HFFc6 (cell line): ENCODE measurements around the gene PLEKHA7. TPM values are rescaled to one million over a fixed set of nuclear protein-coding genes. Genes with fewer than 3 reads are reported as not detected.

Source experiments
- DNase-seq: peaks from one replicate; pipeline ENCODE4 v3.0.0-alpha.2; 2018
- H3K27ac Mint-ChIP-seq: 2 replicates; pipeline ENCODE4 v1.8.0; 2020; ENCODE audit warnings: mild to moderate bottlenecking, mixed read lengths
- H3K27me3 Mint-ChIP-seq: 2 replicates; pipeline ENCODE4 v1.8.0; 2021; ENCODE audit warnings: mild to moderate bottlenecking, moderate library complexity, mixed read lengths; ENCODE audit not compliant: insufficient read depth
- H3K36me3 Mint-ChIP-seq: 2 replicates; pipeline ENCODE4 v1.8.0; 2021; ENCODE audit warnings: low read depth, mixed read lengths
- H3K4me1 Mint-ChIP-seq: 2 replicates; pipeline ENCODE4 v1.8.0; 2020; ENCODE audit warnings: low read depth, mixed read lengths
- H3K4me3 Mint-ChIP-seq: 2 replicates; pipeline ENCODE4 v1.8.0; 2020; ENCODE audit warnings: mild to moderate bottlenecking, moderate library complexity, mixed read lengths
- H3K9me3 Mint-ChIP-seq: 2 replicates; pipeline ENCODE4 v1.8.0; 2020; ENCODE audit warnings: mild to moderate bottlenecking, mixed read lengths
- total RNA-seq, 6 experiments: library from RNA; stranded (reverse); fragmentation: NEBNext Ultra II Directional; extraction: Animal tissue kit (Norgen Biotek cat#: 25700); gene quantifications; 2 replicates in 1 of 6; 3 replicates in 5 of 6; pipeline ENCODE4 v1.2.3, GENCODE V29; 2021
- TF ChIP-seq, protein P1 (sequence below): fragments of 200-600 bp; sonication (generic); IDR thresholded peaks from 2 replicates; pipeline ENCODE4 v1.5.0; 2021; ENCODE audit warnings: antibody characterized with exemption, mild to moderate bottlenecking

Gene PLEKHA7
- total RNA-seq, 6 experiments from 2014 or later, result 0.07 to 0.24 (median 0.08) TPM; not detected in 3

GRCh38 chr11:16985297-16985696 is 28.9 kb downstream of the PLEKHA7 start:
- no peak overlapping the region for H3K4me3 Mint-ChIP-seq
- no peaks in the 10 kb centered on the region for H3K36me3 Mint-ChIP-seq
- H3K4me1 Mint-ChIP-seq, result no peaks in the 10 kb centered on the region
- peaks cover 18% of the 10 kb centered on the region for H3K27me3 Mint-ChIP-seq
- no peak overlapping the region for H3K27ac Mint-ChIP-seq
- TF ChIP-seq, protein P1, sequence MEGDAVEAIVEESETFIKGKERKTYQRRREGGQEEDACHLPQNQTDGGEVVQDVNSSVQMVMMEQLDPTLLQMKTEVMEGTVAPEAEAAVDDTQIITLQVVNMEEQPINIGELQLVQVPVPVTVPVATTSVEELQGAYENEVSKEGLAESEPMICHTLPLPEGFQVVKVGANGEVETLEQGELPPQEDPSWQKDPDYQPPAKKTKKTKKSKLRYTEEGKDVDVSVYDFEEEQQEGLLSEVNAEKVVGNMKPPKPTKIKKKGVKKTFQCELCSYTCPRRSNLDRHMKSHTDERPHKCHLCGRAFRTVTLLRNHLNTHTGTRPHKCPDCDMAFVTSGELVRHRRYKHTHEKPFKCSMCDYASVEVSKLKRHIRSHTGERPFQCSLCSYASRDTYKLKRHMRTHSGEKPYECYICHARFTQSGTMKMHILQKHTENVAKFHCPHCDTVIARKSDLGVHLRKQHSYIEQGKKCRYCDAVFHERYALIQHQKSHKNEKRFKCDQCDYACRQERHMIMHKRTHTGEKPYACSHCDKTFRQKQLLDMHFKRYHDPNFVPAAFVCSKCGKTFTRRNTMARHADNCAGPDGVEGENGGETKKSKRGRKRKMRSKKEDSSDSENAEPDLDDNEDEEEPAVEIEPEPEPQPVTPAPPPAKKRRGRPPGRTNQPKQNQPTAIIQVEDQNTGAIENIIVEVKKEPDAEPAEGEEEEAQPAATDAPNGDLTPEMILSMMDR, result no peak
- H3K9me3 Mint-ChIP-seq, result no peaks in the 10 kb centered on the region
- no peak for DNase-seq

GRCh38 chr11:16984229-16984628 is 30.0 kb downstream of the PLEKHA7 start:
- H3K4me1 Mint-ChIP-seq, result no peaks in the 10 kb centered on the region

DNA sequence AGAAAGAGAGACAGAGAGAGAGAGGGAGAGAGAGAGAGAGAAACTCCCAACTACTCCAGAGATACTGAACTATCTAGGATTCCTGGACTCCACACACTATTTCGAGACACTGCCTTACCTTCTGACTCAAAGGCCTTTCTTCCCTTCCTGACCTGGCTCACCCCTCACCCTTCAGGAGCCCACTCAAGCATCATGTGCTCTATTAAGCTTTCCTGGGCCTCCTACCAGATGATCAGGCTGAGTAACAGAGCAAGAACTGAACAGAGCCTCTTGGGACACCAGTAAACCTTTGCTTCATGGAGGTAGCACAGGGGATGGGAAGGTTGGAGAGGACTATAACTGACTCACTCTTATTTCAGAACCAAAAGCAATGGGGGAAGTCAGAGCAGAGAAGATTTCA is 31.4 kb downstream of the PLEKHA7 start:
- no peak for DNase-seq
- no peak overlapping the region for H3K4me3 Mint-ChIP-seq
- H3K27me3 Mint-ChIP-seq, result peaks cover 15% of the 10 kb centered on the region
- no peaks in the 10 kb centered on the region for H3K36me3 Mint-ChIP-seq
- H3K27ac Mint-ChIP-seq, result no peak overlapping the region
- TF ChIP-seq, protein P1, result no peak
- no peaks in the 10 kb centered on the region for H3K9me3 Mint-ChIP-seq
- no peaks in the 10 kb centered on the region for H3K4me1 Mint-ChIP-seq

More at GRCh38 chr11:16984229-16984628, 30.0 kb downstream of the PLEKHA7 start:
- Mint-ChIP-seq H3K27me3 (peaks cover 18% of the 10 kb centered on the region), H3K27ac (no peak overlapping the region), H3K4me3 (no peak overlapping the region), H3K9me3 (no peaks in the 10 kb centered on the region), H3K36me3 (no peaks in the 10 kb centered on the region)
- DNase-seq, result no peak
- TF ChIP-seq, protein P1, result no peak

DNA sequence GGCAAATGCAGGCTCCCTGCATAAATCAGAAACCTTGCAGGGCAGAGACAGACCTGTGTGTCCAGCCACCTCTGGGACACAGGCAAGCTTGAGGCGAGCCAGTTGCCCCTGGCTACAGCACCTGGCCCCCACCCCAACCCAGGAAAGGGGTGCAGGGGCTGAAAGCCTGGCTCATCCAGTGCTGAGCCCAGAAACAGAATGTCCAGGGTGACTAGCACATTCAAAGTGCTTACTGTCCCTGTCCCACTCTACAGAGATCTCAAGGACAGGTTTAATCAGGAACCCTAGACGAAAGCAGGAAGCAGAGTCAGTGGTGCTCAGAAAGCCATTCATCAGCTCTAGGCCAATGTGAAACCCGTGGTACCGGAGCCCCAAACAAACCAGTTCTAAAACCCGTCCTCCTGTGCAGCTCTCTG is 31.9 kb downstream of the PLEKHA7 start:
- Mint-ChIP-seq H3K4me3 (no peak overlapping the region), H3K4me1 (no peaks in the 10 kb centered on the region), H3K36me3 (no peaks in the 10 kb centered on the region), H3K27me3 (peaks cover 12% of the 10 kb centered on the region), H3K9me3 (no peaks in the 10 kb centered on the region), H3K27ac (no peak overlapping the region)
- no peak for DNase-seq
- TF ChIP-seq, protein P1, result no peak

- H3K27ac Mint-ChIP-seq, result no peak overlapping the region
Measured at GRCh38 chr11:16981651-16982194, 32.5 kb downstream of the PLEKHA7 start.

More at GRCh38 chr11:16981651-16982194, 32.5 kb downstream of the PLEKHA7 start:
- no peak for DNase-seq
- Mint-ChIP-seq H3K4me1 (no peaks in the 10 kb centered on the region), H3K4me3 (no peak overlapping the region), H3K36me3 (no peaks in the 10 kb centered on the region), H3K27me3 (peaks cover 14% of the 10 kb centered on the region), H3K9me3 (no peaks in the 10 kb centered on the region)
- TF ChIP-seq, protein P1, result no peak
